HEK293 (cell line): ENCODE measurements around the gene NCKAP5.

Experiments used
- CTCF ChIA-PET: fragments of 350-600 bp; formaldehyde crosslinking; extraction: SDS; loops from one replicate; lab custom pipeline; 2021; ENCODE audit warnings: antibody characterized with exemption; lab: Yijun Ruan, JAX
- POLR2A ChIA-PET: fragments of 300-600 bp; formaldehyde crosslinking; extraction: SDS; loops from one replicate; lab custom pipeline; 2020; ENCODE audit warnings: antibody characterized with exemption, inconsistent platforms; lab: Yijun Ruan, JAX
- H3K27ac ChIP-seq: fragments of 200-500 bp; sonication (Bioruptor generic); 2 replicates; pipeline ENCODE4 v1.5.1; 2014; ENCODE audit warnings: low read depth, low read length, control low read depth, inconsistent platforms; ENCODE audit errors: extremely low read depth
- H3K36me3 ChIP-seq, 2 experiments: fragments of 200-500 bp in 1 of 2; sonication (Bioruptor generic) in 1 of 2; 1 replicate in 1 of 2; 2 replicates in 1 of 2; pipeline ENCODE4 v1.5.1; 2014 to 2017; ENCODE audit warnings: inconsistent platforms in 2 of 2, low read length in 2 of 2; ENCODE audit not compliant: control insufficient read depth in 2 of 2, insufficient read depth in 1 of 2
- H3K4me1 ChIP-seq: fragments of 200-500 bp; sonication (Bioruptor generic); 2 replicates; pipeline ENCODE4 v1.5.1; 2014; ENCODE audit warnings: mild to moderate bottlenecking, low read length, inconsistent platforms; ENCODE audit not compliant: control insufficient read depth, insufficient read depth
- H3K4me3 ChIP-seq: 2 replicates; pipeline ENCODE4 v1.5.1; 2011; ENCODE audit warnings: low read depth, mild to moderate bottlenecking, control low read depth, low read length, moderate library complexity
- H3K9me3 ChIP-seq: fragments of 200-500 bp; sonication (Bioruptor generic); 2 replicates; pipeline ENCODE4 v1.5.1; 2014; ENCODE audit warnings: low read depth, low read length, inconsistent platforms; ENCODE audit not compliant: control insufficient read depth, insufficient read depth
- EGR2 ChIP-seq: fragments of 450-650 bp; formaldehyde crosslinking; IDR thresholded peaks from 2 replicates; pipeline ENCODE4 v1.5.1; 2016; ENCODE audit warnings: low read depth, missing biosample characterization, missing genetic modification characterization
- MYNN ChIP-seq: fragments of 450-650 bp; formaldehyde crosslinking; IDR thresholded peaks from 2 replicates; pipeline ENCODE4 v1.5.1; 2016; ENCODE audit warnings: missing biosample characterization, missing genetic modification characterization, borderline replicate concordance
- TCF7L2 ChIP-seq: IDR thresholded peaks from 2 replicates; pipeline ENCODE4 v1.6.1; 2011; ENCODE audit warnings: low read depth, mild to moderate bottlenecking, inconsistent platforms, low read length, moderate library complexity, borderline replicate concordance
- ZBTB17 ChIP-seq: fragments of 450-650 bp; formaldehyde crosslinking; IDR thresholded peaks from 2 replicates; pipeline ENCODE4 v1.5.1; 2016; ENCODE audit warnings: missing biosample characterization, missing genetic modification characterization
- ZBTB49 ChIP-seq: fragments of 450-650 bp; formaldehyde crosslinking; IDR thresholded peaks from 2 replicates; pipeline ENCODE4 v1.5.1; 2016; ENCODE audit warnings: missing biosample characterization, missing genetic modification characterization, low read depth
- ZBTB8A ChIP-seq: fragments of 450-650 bp; formaldehyde crosslinking; IDR thresholded peaks from 2 replicates; pipeline ENCODE4 v1.5.1; 2016; ENCODE audit warnings: missing biosample characterization, missing genetic modification characterization
- ZFHX2 ChIP-seq: fragments of 450-650 bp; formaldehyde crosslinking; conservative IDR thresholded peaks from 2 replicates; pipeline ENCODE4 v1.5.1; 2016; ENCODE audit warnings: missing biosample characterization, missing genetic modification characterization
- ZNF169 ChIP-seq: fragments of 450-650 bp; formaldehyde crosslinking; IDR thresholded peaks from 2 replicates; pipeline ENCODE4 v1.5.1; 2016; ENCODE audit warnings: missing biosample characterization, missing genetic modification characterization
- ZNF24 ChIP-seq: fragments of 450-650 bp; formaldehyde crosslinking; IDR thresholded peaks from 2 replicates; pipeline ENCODE4 v1.5.1; 2016; ENCODE audit warnings: missing biosample characterization, missing genetic modification characterization
- ZNF280C ChIP-seq: fragments of 450-650 bp; formaldehyde crosslinking; IDR thresholded peaks from 2 replicates; pipeline ENCODE4 v1.5.1; 2016; ENCODE audit warnings: missing biosample characterization, missing genetic modification characterization
- ZNF324 ChIP-seq: fragments of 450-650 bp; formaldehyde crosslinking; IDR thresholded peaks from 2 replicates; pipeline ENCODE4 v1.5.1; 2016; ENCODE audit warnings: missing biosample characterization, missing genetic modification characterization
- ZNF391 ChIP-seq: fragments of 450-650 bp; formaldehyde crosslinking; IDR thresholded peaks from 2 replicates; pipeline ENCODE4 v1.5.1; 2016; ENCODE audit warnings: low read depth, missing biosample characterization, missing genetic modification characterization, borderline replicate concordance
- ZNF529 ChIP-seq: fragments of 450-650 bp; formaldehyde crosslinking; IDR thresholded peaks from 2 replicates; pipeline ENCODE4 v1.5.1; 2017; ENCODE audit warnings: missing genetic modification characterization, missing biosample characterization; ENCODE audit not compliant: insufficient replicate concordance
- ZNF548 ChIP-seq: fragments of 450-650 bp; formaldehyde crosslinking; IDR thresholded peaks from 2 replicates; pipeline ENCODE4 v1.5.1; 2016; ENCODE audit warnings: missing biosample characterization, missing genetic modification characterization
- ZNF830 ChIP-seq: fragments of 450-650 bp; IDR thresholded peaks from 2 replicates; pipeline ENCODE4 v1.5.0; 2018; ENCODE audit warnings: missing biosample characterization, missing genetic modification characterization, low read depth, mild to moderate bottlenecking, moderate library complexity

The NCKAP5 gene

GRCh38 chr2:133599811-133600210, 31.5 kb upstream of the NCKAP5 start (continued):
- TF ChIP-seq ZNF280C (tag by site-specific recombination) = no peak
- TF ChIP-seq ZNF24 (tag by site-specific recombination) = no peak
- no peak for TF ChIP-seq ZNF830
- no peak for TF ChIP-seq ZBTB49 (tag by site-specific recombination)
- TF ChIP-seq ZFHX2 = no peak

GRCh38 chr2:133599211-133599803, 31.0 kb upstream of the NCKAP5 start:
- TF ChIP-seq ZNF169 (no peak), ZNF324 (no peak)
- no peaks in the 10 kb centered on the region for H3K9me3 ChIP-seq
- H3K36me3 ChIP-seq = no peaks in the 10 kb centered on the region
- H3K4me1 ChIP-seq = no peaks in the 10 kb centered on the region
- no peak overlapping the region for H3K4me3 ChIP-seq
- H3K27ac ChIP-seq = no peak overlapping the region
- CTCF ChIA-PET = no interaction called here
- POLR2A ChIA-PET = no interaction called here

- CTCF ChIA-PET = no interaction called here
- H3K4me3 ChIP-seq = no peak overlapping the region
- no peaks in the 10 kb centered on the region for H3K9me3 ChIP-seq
- no peak overlapping the region for H3K27ac ChIP-seq
- no peaks in the 10 kb centered on the region for H3K36me3 ChIP-seq
- no peaks in the 10 kb centered on the region for H3K4me1 ChIP-seq
- TF ChIP-seq ZNF391 (tag by site-specific recombination) = no peak
- no peak for TF ChIP-seq EGR2 (tag by site-specific recombination)
- TF ChIP-seq TCF7L2 = no peak
- POLR2A ChIA-PET = no interaction called here
Measured at GRCh38 chr2:133598769-133599168, 30.5 kb upstream of the NCKAP5 start.

- POLR2A ChIA-PET = no interaction called here
- Histone ChIP-seq H3K4me3 (no peak overlapping the region), H3K4me1 (no peaks in the 10 kb centered on the region), H3K36me3 (no peaks in the 10 kb centered on the region), H3K9me3 (no peaks in the 10 kb centered on the region), H3K27ac (no peak overlapping the region)
- CTCF ChIA-PET = interaction anchor here (0.6 kb wide), 1 partner anchor 185 kb away, joined by 3 read pairs; no protein-coding TSS in a partner anchor
- TF ChIP-seq ZBTB17 (no peak), ZNF280C (tag by site-specific recombination) (no peak), ZNF529 (tag by site-specific recombination) (no peak), MYNN (no peak), ZNF548 (tag by site-specific recombination) (no peak), ZBTB8A (tag by site-specific recombination) (no peak)
Measured at GRCh38 chr2:133596701-133597393, 28.6 kb upstream of the NCKAP5 start.
